Lung (tissue), 12 donors: ENCODE results near the gene NRCAM. TPM values are rescaled to one million over a fixed set of nuclear protein-coding genes. Genes with fewer than 3 reads are reported as not detected.

Experiments used
- ATAC-seq: fragments of 200-7000 bp; cut with Tn5 transposase; one replicate; pipeline ENCODE4 v1.9.1; 2020; ENCODE audit warnings: moderate number of reproducible peaks; ENCODE audit not compliant: insufficient read depth, low FRiP score
- DNase-seq, 3 donors: peaks; one replicate each; pipeline ENCODE4 v3.0.0-alpha.2; 2013 to 2017
- H3K27ac ChIP-seq, 2 donors: one replicate each; pipeline ENCODE4 v1.5.1; 2013; ENCODE audit warnings: mild to moderate bottlenecking in 2 of 2, moderate library complexity in 2 of 2, control low read depth in 1 of 2, inconsistent platforms in 1 of 2, low read depth in 1 of 2, low read length in 1 of 2
- H3K27me3 ChIP-seq, 3 donors: one replicate each; pipeline ENCODE4 v1.5.1; 2013; ENCODE audit warnings: low read length in 2 of 3; ENCODE audit not compliant: control insufficient read depth in 3 of 3, insufficient read depth in 3 of 3
- H3K36me3 ChIP-seq, 4 donors: one replicate each; pipeline ENCODE4 v1.5.1; 2013; ENCODE audit warnings: low read length in 4 of 4, mild to moderate bottlenecking in 1 of 4, moderate library complexity in 1 of 4; ENCODE audit not compliant: control insufficient read depth in 4 of 4, insufficient read depth in 4 of 4
- H3K4me1 ChIP-seq, 5 donors: one replicate each; pipeline ENCODE4 v1.5.1; 2013; ENCODE audit warnings: low read length in 5 of 5, mild to moderate bottlenecking in 2 of 5, moderate library complexity in 1 of 5; ENCODE audit not compliant: control insufficient read depth in 5 of 5, insufficient read depth in 5 of 5
- H3K4me3 ChIP-seq: one replicate; pipeline ENCODE4 v1.5.1; 2013; ENCODE audit warnings: mild to moderate bottlenecking, control low read depth, moderate library complexity
- H3K9ac ChIP-seq, 2 donors: one replicate each; pipeline ENCODE4 v1.5.1; 2013; ENCODE audit warnings: low read length in 2 of 2, control low read depth in 1 of 2; ENCODE audit not compliant: insufficient read depth in 1 of 2
- H3K9me3 ChIP-seq, 4 donors: one replicate each; pipeline ENCODE4 v1.5.1; 2013; ENCODE audit warnings: low read length in 3 of 4, mild to moderate bottlenecking in 1 of 4, moderate library complexity in 1 of 4; ENCODE audit not compliant: control insufficient read depth in 4 of 4, insufficient read depth in 3 of 4
- CTCF ChIP-seq: IDR thresholded peaks from 2 replicates; pipeline ENCODE4 v1.5.1; 2012; ENCODE audit warnings: mild to moderate bottlenecking; ENCODE audit errors: control extremely low read depth, extremely low read depth
- WGBS, 2 donors: extraction: QIAGEN DNeasy Blood & Tissue Kit; methylation state at CpG; one replicate each; pipeline ENCODE4 v1.1.7; 2013; 5-methylcytosine and 5-hydroxymethylcytosine counted together
- polyA plus RNA-seq, 2 donors: library from polyadenylated mRNA; stranded (reverse); fragments of 200-250 nt; gene quantifications; one replicate each; pipeline ENCODE4 v1.2.1, GENCODE V29; 2013
- total RNA-seq, 2 donors: library from RNA; depleted of rRNA in 1 of 2; stranded (reverse); fragments of >200 nt in 1 of 2; gene quantifications; one replicate each; pipeline ENCODE4 v1.2.1, GENCODE V29; 2014 to 2021
- donor health status: control.
- donor health status: control.
- donor health status: Bipolar disorder and iron deficiency.
- donor health status: healthy.
- donor health status: DM: yes; HTN: yes; CAD: no.

NRCAM gene
- total and polyA plus RNA-seq, 4 donors, result 2.5 to 32.4 (median 11.0) TPM

GRCh38 chr7:108425714-108426275 is 30.4 kb downstream of the NRCAM start:
- Histone ChIP-seq H3K4me1 (peaks cover 0 to under 1% (median 0%) of the 10 kb centered on the region in 5 donors), H3K9ac (no peak overlapping the region), H3K36me3 (no peaks in the 10 kb centered on the region), H3K9me3 (no peaks in the 10 kb centered on the region), H3K27me3 (peaks cover 0 to 3% (median 0%) of the 10 kb centered on the region in 3 donors), H3K27ac (no peak overlapping the region), H3K4me3 (no peak overlapping the region)
- ATAC-seq, result no peak
- DNase-seq, result no peak
- WGBS, 2 donors, result 58 to 69% methylated on average over 2 of the region's 2 CpGs
- no peak for TF ChIP-seq CTCF

GRCh38 chr7:108424013-108424412 is 32.2 kb downstream of the NRCAM start:
- Histone ChIP-seq H3K36me3 (no peaks in the 10 kb centered on the region), H3K9ac (no peak overlapping the region), H3K9me3 (no peaks in the 10 kb centered on the region), H3K27ac (no peak overlapping the region), H3K4me1 (peaks cover 0 to 7% (median 0%) of the 10 kb centered on the region in 5 donors), H3K4me3 (no peak overlapping the region), H3K27me3 (peaks cover 0 to 3% (median 0%) of the 10 kb centered on the region in 3 donors)
- no peak for TF ChIP-seq CTCF
- DNase-seq, result no peak
- WGBS, 2 donors, result 67 to 81% methylated on average over 4 of the region's 4 CpGs
- no peak for ATAC-seq

- WGBS, 2 donors, result 75 to 76% methylated on average over 5 of the region's 5 CpGs
- TF ChIP-seq CTCF, result no peak
- ATAC-seq (no peak), DNase-seq (no peak)
- Histone ChIP-seq H3K4me1 (peaks cover 0 to 7% (median 0%) of the 10 kb centered on the region in 5 donors), H3K36me3 (no peaks in the 10 kb centered on the region), H3K4me3 (no peak overlapping the region), H3K9ac (no peak overlapping the region), H3K27me3 (peaks cover 0 to 3% (median 0%) of the 10 kb centered on the region in 3 donors), H3K27ac (no peak overlapping the region), H3K9me3 (no peaks in the 10 kb centered on the region)
Observed at GRCh38 chr7:108423089-108423989, 32.9 kb downstream of the NRCAM start.
